ENCODE data around the gene CIRBP. TPM values are rescaled to one million over a fixed set of nuclear protein-coding genes. Genes with fewer than 3 reads are reported as not detected.

CIRBP gene
- total RNA-seq, 1 donor from 2014 or later, result 659 TPM

GRCh38 chr19:1226227-1226518 lies 43.0 kb upstream of the CIRBP start:
- Mint-ChIP-seq H3K27ac (no peak overlapping the region), H3K9me3 (no peaks in the 10 kb centered on the region), H3K4me3 (no peak overlapping the region), H3K27me3 (ENCODE audit: low read depth) (no peaks in the 10 kb centered on the region), H3K36me3 (peaks cover 3% of the 10 kb centered on the region), H3K4me1 (peaks cover 2% of the 10 kb centered on the region)
- TF ChIP-seq, protein P1, sequence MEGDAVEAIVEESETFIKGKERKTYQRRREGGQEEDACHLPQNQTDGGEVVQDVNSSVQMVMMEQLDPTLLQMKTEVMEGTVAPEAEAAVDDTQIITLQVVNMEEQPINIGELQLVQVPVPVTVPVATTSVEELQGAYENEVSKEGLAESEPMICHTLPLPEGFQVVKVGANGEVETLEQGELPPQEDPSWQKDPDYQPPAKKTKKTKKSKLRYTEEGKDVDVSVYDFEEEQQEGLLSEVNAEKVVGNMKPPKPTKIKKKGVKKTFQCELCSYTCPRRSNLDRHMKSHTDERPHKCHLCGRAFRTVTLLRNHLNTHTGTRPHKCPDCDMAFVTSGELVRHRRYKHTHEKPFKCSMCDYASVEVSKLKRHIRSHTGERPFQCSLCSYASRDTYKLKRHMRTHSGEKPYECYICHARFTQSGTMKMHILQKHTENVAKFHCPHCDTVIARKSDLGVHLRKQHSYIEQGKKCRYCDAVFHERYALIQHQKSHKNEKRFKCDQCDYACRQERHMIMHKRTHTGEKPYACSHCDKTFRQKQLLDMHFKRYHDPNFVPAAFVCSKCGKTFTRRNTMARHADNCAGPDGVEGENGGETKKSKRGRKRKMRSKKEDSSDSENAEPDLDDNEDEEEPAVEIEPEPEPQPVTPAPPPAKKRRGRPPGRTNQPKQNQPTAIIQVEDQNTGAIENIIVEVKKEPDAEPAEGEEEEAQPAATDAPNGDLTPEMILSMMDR (IDR thresholded peaks at IDR 0.05; ENCODE audit: unreplicated experiment), result no peak
- no peak for DNase-seq (ENCODE audit: low spot score in 2 of 2, unreplicated experiment in 2 of 2)

DNA sequence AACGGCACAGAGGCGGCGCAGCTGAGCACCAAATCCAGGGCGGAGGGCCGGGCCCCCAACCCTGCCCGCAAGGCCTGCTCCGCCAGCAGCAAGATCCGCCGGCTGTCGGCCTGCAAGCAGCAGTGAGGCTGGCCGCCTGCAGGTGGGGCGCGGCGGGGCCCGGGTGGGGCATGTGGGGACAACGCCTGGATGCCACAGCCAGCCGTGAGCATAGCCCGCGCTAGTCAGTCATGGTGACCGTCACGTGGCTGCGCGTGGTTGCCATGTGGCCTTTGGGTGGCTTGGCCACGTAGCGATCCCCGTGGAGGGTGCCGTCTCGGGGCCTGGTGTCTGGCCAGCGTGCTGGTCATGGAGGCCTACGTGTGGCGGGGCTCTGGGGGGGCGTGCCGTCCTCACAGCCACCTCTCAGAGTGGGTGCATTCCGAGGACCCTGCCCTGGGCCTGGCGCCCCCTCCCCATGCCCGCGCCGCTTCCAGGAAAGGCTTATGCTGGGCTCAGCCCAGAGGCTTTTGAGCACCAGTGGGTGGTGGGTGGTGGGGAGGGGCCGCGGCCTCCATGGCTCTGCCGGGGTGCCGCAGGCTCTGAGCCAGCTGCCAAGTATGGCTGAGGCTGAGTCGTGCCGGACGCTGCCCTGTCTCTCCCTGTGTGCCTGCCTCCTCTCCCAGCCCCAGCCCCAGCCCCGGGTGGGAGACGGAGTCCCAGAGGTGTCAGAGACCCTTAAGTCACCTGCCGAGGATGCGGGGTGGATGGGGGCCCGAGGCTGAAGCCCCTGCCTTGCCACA lies 42.4 kb upstream of the CIRBP start:
- peaks cover 3% of the 10 kb centered on the region for H3K36me3 Mint-ChIP-seq
- TF ChIP-seq, protein P1 (IDR thresholded peaks at IDR 0.05; ENCODE audit: unreplicated experiment), result no peak
- no peak overlapping the region for H3K4me3 Mint-ChIP-seq
- DNase-seq (ENCODE audit: low spot score in 2 of 2, unreplicated experiment in 2 of 2), result no peak
- no peaks in the 10 kb centered on the region for H3K27me3 Mint-ChIP-seq (ENCODE audit: low read depth)
- no peaks in the 10 kb centered on the region for H3K9me3 Mint-ChIP-seq
- H3K4me1 Mint-ChIP-seq, result peaks cover 4% of the 10 kb centered on the region
- no peak overlapping the region for H3K27ac Mint-ChIP-seq

DNA sequence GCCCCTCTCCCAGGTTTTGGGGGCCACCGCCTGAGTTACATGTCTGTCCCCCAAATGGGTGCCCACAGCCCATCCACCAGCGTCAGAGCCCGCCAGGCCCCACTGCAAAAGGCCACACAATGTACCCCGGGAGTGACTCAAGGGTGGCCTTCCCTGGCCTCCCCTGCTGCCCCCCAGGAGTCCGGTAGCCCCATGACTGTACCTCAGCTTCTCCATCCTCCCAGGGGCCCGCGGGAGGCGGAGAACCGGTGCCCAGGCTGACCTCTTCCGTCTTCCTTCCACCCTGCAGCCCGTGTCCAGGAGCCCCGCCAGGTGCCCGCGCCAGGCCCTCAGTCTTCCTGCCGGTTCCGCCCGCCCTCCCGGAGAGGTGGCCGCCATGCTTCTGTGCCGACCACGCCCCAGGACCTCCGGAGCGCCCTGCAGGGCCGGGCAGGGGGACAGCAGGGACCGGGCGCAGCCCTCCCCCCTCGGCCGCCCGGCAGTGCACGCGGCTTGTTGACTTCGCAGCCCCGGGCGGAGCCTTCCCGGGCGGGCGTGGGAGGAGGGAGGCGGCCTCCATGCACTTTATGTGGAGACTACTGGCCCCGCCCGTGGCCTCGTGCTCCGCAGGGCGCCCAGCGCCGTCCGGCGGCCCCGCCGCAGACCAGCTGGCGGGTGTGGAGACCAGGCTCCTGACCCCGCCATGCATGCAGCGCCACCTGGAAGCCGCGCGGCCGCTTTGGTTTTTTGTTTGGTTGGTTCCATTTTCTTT lies 41.7 kb upstream of the CIRBP start:
- H3K27ac Mint-ChIP-seq, result no peak overlapping the region
- no peaks in the 10 kb centered on the region for H3K27me3 Mint-ChIP-seq (ENCODE audit: low read depth)
- TF ChIP-seq, protein P1 (IDR thresholded peaks at IDR 0.05; ENCODE audit: unreplicated experiment), result no peak

DNA sequence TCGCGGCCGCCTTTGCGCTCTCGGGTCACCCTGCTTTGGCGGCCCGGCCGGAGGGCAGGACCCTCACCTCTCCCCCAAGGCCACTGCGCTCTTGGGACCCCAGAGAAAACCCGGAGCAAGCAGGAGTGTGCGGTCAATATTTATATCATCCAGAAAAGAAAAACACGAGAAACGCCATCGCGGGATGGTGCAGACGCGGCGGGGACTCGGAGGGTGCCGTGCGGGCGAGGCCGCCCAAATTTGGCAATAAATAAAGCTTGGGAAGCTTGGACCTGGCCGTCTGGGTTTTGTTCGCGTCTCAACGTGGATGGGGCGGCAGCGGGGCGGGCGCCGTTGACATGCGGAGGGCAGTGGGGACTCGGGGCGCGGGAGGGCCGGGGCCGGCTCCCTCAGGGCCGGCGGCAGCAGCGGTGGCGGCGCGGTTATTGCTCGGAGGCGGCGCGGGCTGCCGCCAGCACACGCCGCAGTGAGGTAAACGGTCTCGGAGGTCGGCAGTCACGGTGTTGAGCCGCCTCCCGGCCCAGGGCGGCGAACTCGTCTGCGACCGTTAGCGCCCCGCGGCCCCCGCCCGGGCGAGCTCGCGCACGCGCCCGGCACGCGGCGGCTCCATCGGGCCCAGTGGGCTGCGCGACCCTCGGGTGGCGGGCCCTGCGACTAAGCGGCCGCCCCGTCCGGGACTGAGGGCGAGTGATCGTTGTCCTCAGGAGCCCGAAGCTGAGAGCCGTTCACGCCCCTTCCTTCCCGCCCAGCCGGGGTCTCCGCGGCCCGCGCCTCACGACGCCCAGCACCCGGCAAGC lies 40.8 kb upstream of the CIRBP start:
- no peak for DNase-seq (ENCODE audit: low spot score in 2 of 2, unreplicated experiment in 2 of 2)
- no peaks in the 10 kb centered on the region for H3K9me3 Mint-ChIP-seq
- H3K36me3 Mint-ChIP-seq, result peaks cover 3% of the 10 kb centered on the region
- peaks cover 18% of the 10 kb centered on the region for H3K4me1 Mint-ChIP-seq
- H3K27ac Mint-ChIP-seq, result no peak overlapping the region
- TF ChIP-seq, protein P1 (IDR thresholded peaks at IDR 0.05; ENCODE audit: unreplicated experiment), result no peak
- H3K4me3 Mint-ChIP-seq, result no peak overlapping the region
- no peaks in the 10 kb centered on the region for H3K27me3 Mint-ChIP-seq (ENCODE audit: low read depth)

More for the DNA sequence above, 41.7 kb upstream of the CIRBP start:
- peaks cover 12% of the 10 kb centered on the region for H3K4me1 Mint-ChIP-seq
- H3K4me3 Mint-ChIP-seq, result no peak overlapping the region
- no peak for DNase-seq (ENCODE audit: low spot score in 2 of 2, unreplicated experiment in 2 of 2)
- peaks cover 3% of the 10 kb centered on the region for H3K36me3 Mint-ChIP-seq
- no peaks in the 10 kb centered on the region for H3K9me3 Mint-ChIP-seq

- no peak overlapping the region for H3K4me3 Mint-ChIP-seq
- no peaks in the 10 kb centered on the region for H3K27me3 Mint-ChIP-seq (ENCODE audit: low read depth)
- H3K27ac Mint-ChIP-seq, result no peak overlapping the region
- no peaks in the 10 kb centered on the region for H3K9me3 Mint-ChIP-seq
- no peak for DNase-seq (ENCODE audit: low spot score in 2 of 2, unreplicated experiment in 2 of 2)
- TF ChIP-seq, protein P1 (IDR thresholded peaks at IDR 0.05; ENCODE audit: unreplicated experiment), result no peak
- H3K36me3 Mint-ChIP-seq, result peaks cover 3% of the 10 kb centered on the region
- H3K4me1 Mint-ChIP-seq, result peaks cover 18% of the 10 kb centered on the region
Measured at GRCh38 chr19:1229056-1229923, 39.8 kb upstream of the CIRBP start.

All from mesothelial cell of epicardium (in vitro differentiated cells).